Colonic mucosa (tissue), 4 donors: ENCODE measurements around the gene C6. TPM values are rescaled to one million over a fixed set of nuclear protein-coding genes. Genes with fewer than 3 reads are reported as not detected.
"Not testable (repeated sequence)": the region's sequence is repeated elsewhere in the genome, so short reads cannot be mapped to it uniquely, and the experiment has no call there.

Experiments used
- DNase-seq: peaks from one replicate; pipeline ENCODE4 v3.0.0-alpha.2; 2020
- H3K27ac ChIP-seq: fragments of 200-600 bp; one replicate; pipeline ENCODE4 v1.8.0; 2021
- H3K27me3 ChIP-seq: fragments of 200-600 bp; one replicate; pipeline ENCODE4 v1.8.0; 2021
- H3K36me3 ChIP-seq: fragments of 200-600 bp; one replicate; pipeline ENCODE4 v1.8.0; 2021
- H3K4me1 ChIP-seq: fragments of 200-600 bp; one replicate; pipeline ENCODE4 v1.8.0; 2021; ENCODE audit warnings: mild to moderate bottlenecking
- H3K4me3 ChIP-seq: fragments of 200-600 bp; one replicate; pipeline ENCODE4 v1.8.0; 2021
- H3K9ac ChIP-seq, 2 donors: one replicate each; pipeline ENCODE4 v1.7.0; 2013; ENCODE audit warnings: control low read depth in 2 of 2, low read depth in 2 of 2, low read length in 2 of 2
- H3K9me3 ChIP-seq: fragments of 200-600 bp; one replicate; pipeline ENCODE4 v1.8.0; 2021
- intact Hi-C: fragments of 100-400 bp; cut with DNase I; formaldehyde crosslinking; loops from one replicate; pipeline ENCODE4 v1.14.1; 2022
- total RNA-seq, 2 donors: library from RNA; stranded (reverse); fragmentation: NEBNext Ultra II Directional in 1 of 2; extraction: Animal tissue kit (Norgen Biotek cat#: 25700) in 1 of 2; gene quantifications; one replicate each; pipeline ENCODE4 v1.2.1, GENCODE V29; 2021
- TF ChIP-seq, protein P1 (sequence below): fragments of 200-600 bp; IDR thresholded peaks from one replicate; pipeline ENCODE4 v1.8.0; 2022; ENCODE audit warnings: antibody characterized with exemption, mild to moderate bottlenecking
- donor health status: healthy.
- donor health status: DM: no; HTN: no; CAD: no.
- donor health status: DM: no; HTN: no; CAD: no.

C6 gene
- total RNA-seq, 2 donors from 2014 or later: 1.1 to 1.4 TPM

DNA sequence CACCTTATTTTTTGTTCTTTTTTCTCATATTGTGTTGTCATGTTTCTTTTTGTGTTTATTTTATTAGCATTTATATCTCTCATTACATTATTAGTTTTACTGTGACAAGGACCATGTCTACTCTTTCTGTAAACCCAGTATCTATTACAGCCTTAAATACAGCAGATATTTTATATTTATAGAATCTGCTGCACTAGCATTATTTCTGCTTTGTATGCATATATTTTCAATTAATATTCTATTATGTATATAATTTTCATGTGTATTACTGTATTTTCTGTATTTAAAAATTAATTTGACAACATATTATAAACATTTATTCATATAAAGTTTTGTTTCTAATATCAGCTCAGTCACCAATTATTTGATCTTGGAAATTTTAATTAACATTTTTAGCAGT is 19.5 kb upstream of the C6 start:
- TF ChIP-seq, protein P1, sequence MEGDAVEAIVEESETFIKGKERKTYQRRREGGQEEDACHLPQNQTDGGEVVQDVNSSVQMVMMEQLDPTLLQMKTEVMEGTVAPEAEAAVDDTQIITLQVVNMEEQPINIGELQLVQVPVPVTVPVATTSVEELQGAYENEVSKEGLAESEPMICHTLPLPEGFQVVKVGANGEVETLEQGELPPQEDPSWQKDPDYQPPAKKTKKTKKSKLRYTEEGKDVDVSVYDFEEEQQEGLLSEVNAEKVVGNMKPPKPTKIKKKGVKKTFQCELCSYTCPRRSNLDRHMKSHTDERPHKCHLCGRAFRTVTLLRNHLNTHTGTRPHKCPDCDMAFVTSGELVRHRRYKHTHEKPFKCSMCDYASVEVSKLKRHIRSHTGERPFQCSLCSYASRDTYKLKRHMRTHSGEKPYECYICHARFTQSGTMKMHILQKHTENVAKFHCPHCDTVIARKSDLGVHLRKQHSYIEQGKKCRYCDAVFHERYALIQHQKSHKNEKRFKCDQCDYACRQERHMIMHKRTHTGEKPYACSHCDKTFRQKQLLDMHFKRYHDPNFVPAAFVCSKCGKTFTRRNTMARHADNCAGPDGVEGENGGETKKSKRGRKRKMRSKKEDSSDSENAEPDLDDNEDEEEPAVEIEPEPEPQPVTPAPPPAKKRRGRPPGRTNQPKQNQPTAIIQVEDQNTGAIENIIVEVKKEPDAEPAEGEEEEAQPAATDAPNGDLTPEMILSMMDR: no peak
- Histone ChIP-seq H3K27me3 (no peaks in the 10 kb centered on the region), H3K4me1 (no peaks in the 10 kb centered on the region), H3K27ac (no peak overlapping the region), H3K4me3 (no peak overlapping the region), H3K36me3 (no peaks in the 10 kb centered on the region), H3K9me3 (no peaks in the 10 kb centered on the region), H3K9ac (no peak overlapping the region)
- DNase-seq: no peak
- intact Hi-C loops: no loop called here

DNA sequence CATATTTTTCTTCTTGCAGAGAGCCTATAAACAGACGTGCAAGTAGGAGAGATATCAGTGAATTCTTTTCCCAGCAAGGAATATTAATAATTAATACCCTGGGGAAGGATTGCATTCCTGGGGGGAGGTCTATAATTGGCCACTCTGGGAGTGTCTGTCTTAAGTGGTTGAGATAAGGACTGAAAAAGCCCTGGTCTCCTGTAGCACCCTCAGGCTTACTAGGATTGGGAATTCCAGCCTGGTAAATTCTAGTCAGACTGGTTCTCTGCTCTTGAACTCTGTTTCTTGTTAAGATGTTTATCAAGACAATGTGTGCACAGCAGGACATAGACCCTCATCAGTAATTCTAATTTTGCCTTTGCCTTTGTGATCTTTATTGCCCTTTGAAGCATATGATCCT is 16.9 kb upstream of the C6 start:
- H3K27me3 ChIP-seq, H3K4me1 ChIP-seq, H3K9me3 ChIP-seq, H3K4me3 ChIP-seq, intact Hi-C loops, H3K9ac ChIP-seq, H3K27ac ChIP-seq, DNase-seq, H3K36me3 ChIP-seq: not testable (repeated sequence)

DNA sequence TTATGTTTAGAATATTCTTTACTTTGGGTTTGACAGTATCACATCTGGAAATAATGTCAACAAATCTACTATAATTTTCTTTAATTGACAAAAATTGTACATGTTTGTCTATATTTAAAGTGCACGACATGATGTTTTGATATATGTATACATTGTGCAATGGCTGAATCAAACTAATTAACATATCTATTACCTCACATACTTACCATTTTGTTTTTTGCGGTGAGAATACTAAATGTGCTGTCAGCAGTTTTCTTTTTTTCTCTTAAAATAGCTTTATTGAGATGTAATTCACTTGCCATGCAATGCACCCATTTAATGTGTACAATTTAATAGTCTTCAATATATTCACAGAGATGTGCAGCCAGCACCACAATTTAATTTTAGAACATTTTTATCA is 10.6 kb upstream of the C6 start:
- no peaks in the 10 kb centered on the region for H3K4me1 ChIP-seq
- no peak for DNase-seq
- TF ChIP-seq, protein P1: no peak
- no peak overlapping the region for H3K9ac ChIP-seq
- intact Hi-C loops: no loop called here
- H3K4me3 ChIP-seq: no peak overlapping the region
- H3K27me3 ChIP-seq: no peaks in the 10 kb centered on the region
- H3K36me3 ChIP-seq: no peaks in the 10 kb centered on the region
- H3K27ac ChIP-seq: no peak overlapping the region
- H3K9me3 ChIP-seq: no peaks in the 10 kb centered on the region

DNA sequence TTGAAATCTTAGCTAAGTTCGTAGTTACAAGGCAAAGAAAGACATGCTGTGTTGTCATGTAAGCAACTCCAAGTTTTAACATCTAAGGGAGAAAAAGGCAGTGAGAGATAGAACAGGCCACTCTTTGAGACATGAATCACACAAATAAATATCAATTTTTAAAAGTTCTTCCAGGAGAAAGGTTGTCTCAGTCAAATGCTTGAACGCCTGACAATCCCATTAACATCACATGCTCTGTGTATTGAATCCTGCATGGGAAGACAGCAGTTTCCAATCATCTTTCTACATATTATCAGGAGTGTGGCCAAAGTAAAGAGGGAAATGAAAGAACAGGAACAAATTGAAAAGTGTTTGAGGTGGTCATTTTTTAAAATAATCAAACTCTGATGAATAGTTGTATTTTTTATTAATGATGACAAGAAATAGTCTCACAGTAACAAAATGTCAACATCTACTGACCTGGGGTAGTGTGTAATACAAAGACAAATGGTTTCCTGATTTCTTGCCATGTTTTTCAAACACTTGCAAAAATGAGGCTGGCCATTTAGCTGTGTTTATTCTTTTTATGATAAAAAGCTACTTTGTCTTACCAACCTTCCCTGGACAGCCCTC is 6.4 kb upstream of the C6 start:
- no peak for DNase-seq
- Histone ChIP-seq H3K27ac (no peak overlapping the region), H3K4me1 (no peaks in the 10 kb centered on the region), H3K9me3 (no peaks in the 10 kb centered on the region), H3K9ac (no peak overlapping the region), H3K36me3 (no peaks in the 10 kb centered on the region), H3K4me3 (no peak overlapping the region), H3K27me3 (no peaks in the 10 kb centered on the region)
- TF ChIP-seq, protein P1: no peak
- intact Hi-C loops: no loop called here

DNA sequence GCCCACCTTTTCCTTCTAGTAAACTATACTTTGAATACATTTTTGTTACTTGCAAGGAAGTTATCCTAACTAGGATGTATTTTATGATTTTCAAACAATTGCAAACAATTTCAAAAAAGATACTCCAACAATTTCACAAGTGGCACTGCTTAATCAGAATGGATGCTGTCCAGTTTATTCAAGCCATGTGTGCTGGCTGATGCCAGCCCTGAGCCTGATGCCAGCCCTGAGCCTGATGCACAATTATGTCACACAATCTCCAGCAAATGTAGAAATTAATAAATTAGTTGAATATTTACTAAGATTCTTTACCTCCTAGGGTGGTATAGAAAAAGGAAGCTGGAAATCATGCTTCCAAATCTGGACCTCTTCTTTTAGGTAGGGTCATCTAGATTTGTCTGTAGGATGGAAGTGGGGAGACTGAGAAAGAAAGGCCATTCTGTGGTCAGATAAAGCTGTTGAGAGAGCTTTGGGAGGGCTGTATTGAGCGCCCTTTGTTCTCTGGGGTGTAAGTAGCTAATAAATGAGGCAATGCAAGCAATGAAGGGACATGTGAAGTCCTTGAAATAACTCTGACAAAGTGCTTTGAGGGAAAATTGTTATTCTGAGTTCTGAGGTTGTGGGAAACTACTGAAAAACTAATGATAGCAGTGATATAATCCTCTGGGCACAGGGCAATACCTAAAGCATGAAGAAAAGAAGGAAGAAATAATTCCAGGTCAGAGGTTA is 5.8 kb upstream of the C6 start:
- Histone ChIP-seq H3K27ac (no peak overlapping the region), H3K4me3 (no peak overlapping the region), H3K36me3 (no peaks in the 10 kb centered on the region), H3K27me3 (no peaks in the 10 kb centered on the region), H3K9me3 (no peaks in the 10 kb centered on the region), H3K4me1 (no peaks in the 10 kb centered on the region), H3K9ac (no peak overlapping the region)
- no peak for DNase-seq
- intact Hi-C loops: no loop called here
- TF ChIP-seq, protein P1: no peak

DNA sequence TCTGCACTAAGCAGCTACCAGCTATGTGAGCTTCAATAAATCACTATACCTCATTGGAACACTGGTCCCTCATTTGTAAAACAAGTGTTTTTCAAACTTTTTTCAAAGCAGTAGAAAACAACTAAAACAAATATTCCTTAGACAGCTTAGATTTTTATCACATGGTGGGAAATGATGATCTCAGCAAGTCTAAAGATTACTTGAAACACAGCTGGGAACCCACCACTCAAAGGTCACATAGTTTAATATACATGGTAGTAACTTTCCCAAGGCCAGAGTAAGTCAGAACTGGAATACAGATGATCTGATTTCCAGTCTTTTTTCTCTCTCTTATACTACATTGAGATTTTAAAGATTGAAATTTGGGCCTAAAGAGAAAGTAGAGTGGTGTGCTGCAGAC is 850 bp upstream of the C6 start:
- H3K4me3 ChIP-seq: no peak overlapping the region
- intact Hi-C loops: no loop called here
- no peak overlapping the region for H3K27ac ChIP-seq
- DNase-seq: no peak
- no peaks in the 10 kb centered on the region for H3K36me3 ChIP-seq
- H3K9me3 ChIP-seq: no peaks in the 10 kb centered on the region
- no peaks in the 10 kb centered on the region for H3K27me3 ChIP-seq
- H3K9ac ChIP-seq: no peak overlapping the region
- no peaks in the 10 kb centered on the region for H3K4me1 ChIP-seq
- TF ChIP-seq, protein P1: no peak
